ENCODE data around the gene MFSD2A. TPM values are rescaled to one million over a fixed set of nuclear protein-coding genes. Genes with fewer than 3 reads are reported as not detected.

MFSD2A gene
- total and polyA plus RNA-seq, 4 donors: 0.37 to 294 (median 171) TPM

DNA sequence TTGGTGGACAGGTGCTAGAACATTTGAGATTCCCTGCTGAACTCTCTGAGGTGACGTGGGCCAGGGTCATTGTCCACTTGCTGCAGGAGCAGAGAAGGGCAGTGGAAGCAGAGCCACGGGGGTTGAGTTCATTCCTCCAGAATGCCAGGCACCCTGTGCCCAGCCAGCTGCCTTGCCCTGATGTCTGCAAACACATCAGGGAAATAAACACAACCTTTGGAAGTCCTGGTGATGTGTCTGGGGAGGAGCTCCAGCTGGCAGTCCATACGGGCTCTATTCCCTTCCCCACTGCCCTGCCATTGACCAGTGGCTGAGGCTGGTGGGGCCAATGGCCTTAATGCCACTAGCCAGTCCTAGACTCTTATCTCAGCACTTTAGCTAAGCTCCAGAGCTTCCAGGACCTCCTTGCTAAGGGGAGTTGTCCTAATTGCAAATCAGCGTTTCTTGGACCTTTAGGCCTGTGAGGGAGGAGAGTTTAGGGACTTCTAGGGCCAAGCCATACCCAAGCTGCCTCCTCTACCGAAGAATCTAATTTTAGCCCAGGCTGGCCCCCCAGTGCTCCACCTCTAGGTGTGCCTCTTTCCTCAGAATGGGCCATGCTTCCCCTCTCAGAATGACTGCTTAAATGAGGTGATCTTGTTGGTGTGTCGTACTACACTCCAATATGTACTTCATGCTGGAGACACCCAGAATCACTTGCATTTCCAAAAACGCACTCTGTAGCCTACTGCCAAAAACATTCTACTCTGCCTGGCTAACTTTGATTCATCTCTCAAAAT is 25.9 kb upstream of the MFSD2A start:
- H3K36me3 ChIP-seq (ENCODE audit: control insufficient read depth in 4 of 4, insufficient read depth in 3 of 4, low read depth in 1 of 4, low read length in 3 of 4): no peaks in the 10 kb centered on the region
- TF ChIP-seq GABPA (IDR thresholded peaks at IDR 0.05 in 1 of 2, conservative IDR thresholded peaks at IDR 0.05 in 1 of 2) (peak in 1 of 2 donors; percentile 15), SP1 (IDR thresholded peaks at IDR 0.05) (peak; percentile 100), EGR1 (IDR thresholded peaks at IDR 0.05; ENCODE audit: low read depth in 2 of 2) (peak; percentile 77 to 94), JUND (IDR thresholded peaks at IDR 0.05) (peak; percentile 88 to 93), TAF1 (conservative IDR thresholded peaks at IDR 0.05) (peak; percentile 92), NR2F2 (IDR thresholded peaks at IDR 0.05) (peak; percentile 84), FOXA2 (IDR thresholded peaks at IDR 0.05) (peak; percentile 62), RAD21 (IDR thresholded peaks at IDR 0.05) (peak; percentile 34 to 68), HNF4G (IDR thresholded peaks at IDR 0.05) (peak; percentile 92), HNF4A (conservative IDR thresholded peaks at IDR 0.05) (peak; percentile 96 to 97), FOXA1 (IDR thresholded peaks at IDR 0.05) (peak; percentile 53), YY1 (IDR thresholded peaks at IDR 0.05) (peak; percentile 78), RXRA (IDR thresholded peaks at IDR 0.05) (peak; percentile 100)
- TF ChIP-seq, protein P1, sequence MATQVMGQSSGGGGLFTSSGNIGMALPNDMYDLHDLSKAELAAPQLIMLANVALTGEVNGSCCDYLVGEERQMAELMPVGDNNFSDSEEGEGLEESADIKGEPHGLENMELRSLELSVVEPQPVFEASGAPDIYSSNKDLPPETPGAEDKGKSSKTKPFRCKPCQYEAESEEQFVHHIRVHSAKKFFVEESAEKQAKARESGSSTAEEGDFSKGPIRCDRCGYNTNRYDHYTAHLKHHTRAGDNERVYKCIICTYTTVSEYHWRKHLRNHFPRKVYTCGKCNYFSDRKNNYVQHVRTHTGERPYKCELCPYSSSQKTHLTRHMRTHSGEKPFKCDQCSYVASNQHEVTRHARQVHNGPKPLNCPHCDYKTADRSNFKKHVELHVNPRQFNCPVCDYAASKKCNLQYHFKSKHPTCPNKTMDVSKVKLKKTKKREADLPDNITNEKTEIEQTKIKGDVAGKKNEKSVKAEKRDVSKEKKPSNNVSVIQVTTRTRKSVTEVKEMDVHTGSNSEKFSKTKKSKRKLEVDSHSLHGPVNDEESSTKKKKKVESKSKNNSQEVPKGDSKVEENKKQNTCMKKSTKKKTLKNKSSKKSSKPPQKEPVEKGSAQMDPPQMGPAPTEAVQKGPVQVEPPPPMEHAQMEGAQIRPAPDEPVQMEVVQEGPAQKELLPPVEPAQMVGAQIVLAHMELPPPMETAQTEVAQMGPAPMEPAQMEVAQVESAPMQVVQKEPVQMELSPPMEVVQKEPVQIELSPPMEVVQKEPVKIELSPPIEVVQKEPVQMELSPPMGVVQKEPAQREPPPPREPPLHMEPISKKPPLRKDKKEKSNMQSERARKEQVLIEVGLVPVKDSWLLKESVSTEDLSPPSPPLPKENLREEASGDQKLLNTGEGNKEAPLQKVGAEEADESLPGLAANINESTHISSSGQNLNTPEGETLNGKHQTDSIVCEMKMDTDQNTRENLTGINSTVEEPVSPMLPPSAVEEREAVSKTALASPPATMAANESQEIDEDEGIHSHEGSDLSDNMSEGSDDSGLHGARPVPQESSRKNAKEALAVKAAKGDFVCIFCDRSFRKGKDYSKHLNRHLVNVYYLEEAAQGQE (IDR thresholded peaks at IDR 0.05): peak; percentile 47
- TF ChIP-seq, protein P2, sequence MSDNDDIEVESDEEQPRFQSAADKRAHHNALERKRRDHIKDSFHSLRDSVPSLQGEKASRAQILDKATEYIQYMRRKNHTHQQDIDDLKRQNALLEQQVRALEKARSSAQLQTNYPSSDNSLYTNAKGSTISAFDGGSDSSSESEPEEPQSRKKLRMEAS (IDR thresholded peaks at IDR 0.05): peak; percentile 100
- TF ChIP-seq, protein P3, sequence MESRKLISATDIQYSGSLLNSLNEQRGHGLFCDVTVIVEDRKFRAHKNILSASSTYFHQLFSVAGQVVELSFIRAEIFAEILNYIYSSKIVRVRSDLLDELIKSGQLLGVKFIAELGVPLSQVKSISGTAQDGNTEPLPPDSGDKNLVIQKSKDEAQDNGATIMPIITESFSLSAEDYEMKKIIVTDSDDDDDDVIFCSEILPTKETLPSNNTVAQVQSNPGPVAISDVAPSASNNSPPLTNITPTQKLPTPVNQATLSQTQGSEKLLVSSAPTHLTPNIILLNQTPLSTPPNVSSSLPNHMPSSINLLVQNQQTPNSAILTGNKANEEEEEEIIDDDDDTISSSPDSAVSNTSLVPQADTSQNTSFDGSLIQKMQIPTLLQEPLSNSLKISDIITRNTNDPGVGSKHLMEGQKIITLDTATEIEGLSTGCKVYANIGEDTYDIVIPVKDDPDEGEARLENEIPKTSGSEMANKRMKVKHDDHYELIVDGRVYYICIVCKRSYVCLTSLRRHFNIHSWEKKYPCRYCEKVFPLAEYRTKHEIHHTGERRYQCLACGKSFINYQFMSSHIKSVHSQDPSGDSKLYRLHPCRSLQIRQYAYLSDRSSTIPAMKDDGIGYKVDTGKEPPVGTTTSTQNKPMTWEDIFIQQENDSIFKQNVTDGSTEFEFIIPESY (IDR thresholded peaks at IDR 0.05): peak; percentile 80
- TF ChIP-seq, protein P4, sequence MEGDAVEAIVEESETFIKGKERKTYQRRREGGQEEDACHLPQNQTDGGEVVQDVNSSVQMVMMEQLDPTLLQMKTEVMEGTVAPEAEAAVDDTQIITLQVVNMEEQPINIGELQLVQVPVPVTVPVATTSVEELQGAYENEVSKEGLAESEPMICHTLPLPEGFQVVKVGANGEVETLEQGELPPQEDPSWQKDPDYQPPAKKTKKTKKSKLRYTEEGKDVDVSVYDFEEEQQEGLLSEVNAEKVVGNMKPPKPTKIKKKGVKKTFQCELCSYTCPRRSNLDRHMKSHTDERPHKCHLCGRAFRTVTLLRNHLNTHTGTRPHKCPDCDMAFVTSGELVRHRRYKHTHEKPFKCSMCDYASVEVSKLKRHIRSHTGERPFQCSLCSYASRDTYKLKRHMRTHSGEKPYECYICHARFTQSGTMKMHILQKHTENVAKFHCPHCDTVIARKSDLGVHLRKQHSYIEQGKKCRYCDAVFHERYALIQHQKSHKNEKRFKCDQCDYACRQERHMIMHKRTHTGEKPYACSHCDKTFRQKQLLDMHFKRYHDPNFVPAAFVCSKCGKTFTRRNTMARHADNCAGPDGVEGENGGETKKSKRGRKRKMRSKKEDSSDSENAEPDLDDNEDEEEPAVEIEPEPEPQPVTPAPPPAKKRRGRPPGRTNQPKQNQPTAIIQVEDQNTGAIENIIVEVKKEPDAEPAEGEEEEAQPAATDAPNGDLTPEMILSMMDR (IDR thresholded peaks at IDR 0.05; ENCODE audit: low read depth, low read length, missing input control): no peak
- TF ChIP-seq, protein P5, sequence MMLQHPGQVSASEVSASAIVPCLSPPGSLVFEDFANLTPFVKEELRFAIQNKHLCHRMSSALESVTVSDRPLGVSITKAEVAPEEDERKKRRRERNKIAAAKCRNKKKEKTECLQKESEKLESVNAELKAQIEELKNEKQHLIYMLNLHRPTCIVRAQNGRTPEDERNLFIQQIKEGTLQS (IDR thresholded peaks at IDR 0.05): peak; percentile 77
- H3K27me3 ChIP-seq (ENCODE audit: control insufficient read depth in 4 of 4, insufficient read depth in 4 of 4, low read length in 3 of 4): no peaks in the 10 kb centered on the region
- 26% methylated on average over 7 of the region's 7 CpGs for WGBS
- H3K4me1 ChIP-seq (ENCODE audit: control insufficient read depth in 4 of 4, insufficient read depth in 4 of 4, low read length in 3 of 4): peaks cover 27 to 74% (median 60%) of the 10 kb centered on the region in 4 donors
- no peak overlapping the region for H3K4me3 ChIP-seq (ENCODE audit: low read depth in 1 of 3, low read length in 3 of 3)
- peak overlapping the region in 1 of 2 donors; percentile 26 for H3K9ac ChIP-seq (ENCODE audit: low read depth in 1 of 2, low read length in 2 of 2)
- H3K27ac ChIP-seq (ENCODE audit: low read depth in 1 of 2, low read length in 2 of 2): peak overlapping the region; percentile 79 to 91
- no peaks in the 10 kb centered on the region for H3K9me3 ChIP-seq (ENCODE audit: control insufficient read depth in 4 of 4, low read length in 3 of 4)
- DNase-seq (ENCODE audit: low spot score): no peak

All from liver (tissue), 9 donors.